Myocyte (in vitro differentiated cells): ENCODE results near the gene SLC28A1. TPM values are rescaled to one million over a fixed set of nuclear protein-coding genes. Genes with fewer than 3 reads are reported as not detected.
A peak's percentile ranks its signal among the peaks of the same experiment; 100 is the strongest.

Experiments used
- DNase-seq: peaks from one replicate; pipeline ENCODE4 v3.0.0-alpha.2; 2012; ENCODE audit warnings: low read depth
- total RNA-seq: library from RNA; depleted of rRNA; stranded (reverse); fragments of >200 nt; gene quantifications from 2 replicates; pipeline ENCODE4 v1.2.3, GENCODE V29; 2014

Gene SLC28A1
- total RNA-seq, 1 donor from 2014 or later: not detected

DNA sequence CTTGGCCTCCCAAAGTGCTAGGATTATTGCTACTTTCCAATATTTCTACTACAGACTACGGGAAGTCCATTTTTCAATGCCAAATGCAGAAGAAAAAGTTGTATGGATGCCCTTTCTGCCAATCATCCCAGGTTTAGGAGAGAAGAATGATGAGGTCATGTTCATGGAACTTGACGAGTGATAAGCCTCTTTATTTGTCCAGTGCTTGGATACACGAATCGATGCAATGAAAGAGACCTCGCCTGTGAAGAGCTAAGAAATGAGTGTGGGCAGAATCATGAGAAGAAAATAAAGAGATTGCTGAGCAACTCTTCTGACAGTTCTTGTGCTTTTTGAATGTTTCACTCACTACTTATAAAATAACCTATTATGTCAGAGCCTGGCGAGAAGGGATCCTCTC is 996 bp upstream of the SLC28A1 start:
- DNase-seq: no peak

DNA sequence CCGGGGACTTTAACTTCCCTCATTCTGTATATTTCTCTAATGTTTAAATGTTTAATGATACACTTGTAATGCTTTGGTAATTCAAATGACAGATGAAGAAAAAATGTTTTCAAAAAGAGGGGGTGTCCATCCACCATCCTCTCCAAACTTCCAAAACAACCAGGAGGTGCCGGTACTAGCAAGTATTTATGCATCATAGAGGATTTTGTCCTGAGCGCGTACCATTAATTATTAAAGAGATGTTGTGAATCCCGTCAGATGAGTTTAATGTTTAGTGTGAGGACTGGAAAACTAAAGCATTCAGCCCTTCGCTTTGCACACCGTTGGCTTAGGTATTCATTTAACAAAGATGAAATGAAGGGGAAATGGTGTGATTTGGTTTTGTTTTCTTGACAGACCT is 1.3 kb downstream of the SLC28A1 start:
- DNase-seq: no peak

DNA sequence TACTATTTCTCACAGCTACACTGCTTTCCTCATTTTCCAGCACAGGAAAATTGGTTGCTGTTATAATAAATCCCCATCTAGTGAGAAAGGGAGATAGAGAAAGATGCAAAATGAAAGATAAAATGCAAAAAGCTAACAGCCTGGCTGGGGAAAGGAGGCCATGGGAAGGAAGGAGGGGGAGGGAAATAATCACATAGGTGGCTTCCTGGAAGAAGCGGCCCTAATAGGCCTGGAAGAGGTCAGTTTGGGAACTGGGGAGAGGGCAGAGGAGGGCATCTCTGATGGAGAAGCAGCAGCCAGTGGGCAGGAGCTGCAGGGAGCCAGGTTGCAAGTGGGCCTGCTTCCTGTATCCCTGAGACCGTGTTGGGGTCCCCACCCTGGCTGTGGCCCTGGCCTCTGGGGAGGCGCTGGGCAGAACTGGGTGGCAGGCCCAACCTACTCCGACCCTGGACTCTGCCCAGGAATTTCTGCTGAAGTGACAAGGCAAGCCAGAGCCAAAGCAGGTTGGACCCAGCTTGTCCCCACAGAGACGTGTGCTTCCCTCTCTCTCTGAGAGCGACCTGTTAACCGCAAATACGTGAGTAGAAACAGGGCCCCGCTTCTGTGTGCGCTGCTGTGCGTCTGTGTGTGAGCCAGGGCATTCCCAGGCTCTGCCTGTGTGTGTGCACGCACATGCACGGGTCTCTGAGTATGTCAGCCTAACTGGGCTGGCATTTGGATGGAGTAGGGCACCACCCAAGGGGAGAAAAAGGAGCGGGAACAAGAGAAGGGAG is 1.9 kb downstream of the SLC28A1 start:
- DNase-seq: no peak

DNA sequence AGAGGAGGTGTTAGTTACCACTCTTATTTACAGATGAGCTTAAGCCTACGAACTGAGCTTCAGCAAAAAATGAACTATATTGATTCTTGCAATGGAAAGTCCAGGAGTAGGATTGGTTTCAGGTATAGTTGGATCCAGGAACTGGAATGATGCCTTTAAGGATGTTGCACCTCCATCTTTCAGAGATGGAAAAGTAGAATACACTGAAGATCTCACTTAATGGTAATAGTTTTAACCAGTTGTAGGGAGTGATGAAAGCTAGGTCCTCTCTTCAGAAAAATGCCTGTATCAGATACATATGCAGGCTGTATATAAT is 2.5 kb downstream of the SLC28A1 start:
- no peak for DNase-seq

DNA sequence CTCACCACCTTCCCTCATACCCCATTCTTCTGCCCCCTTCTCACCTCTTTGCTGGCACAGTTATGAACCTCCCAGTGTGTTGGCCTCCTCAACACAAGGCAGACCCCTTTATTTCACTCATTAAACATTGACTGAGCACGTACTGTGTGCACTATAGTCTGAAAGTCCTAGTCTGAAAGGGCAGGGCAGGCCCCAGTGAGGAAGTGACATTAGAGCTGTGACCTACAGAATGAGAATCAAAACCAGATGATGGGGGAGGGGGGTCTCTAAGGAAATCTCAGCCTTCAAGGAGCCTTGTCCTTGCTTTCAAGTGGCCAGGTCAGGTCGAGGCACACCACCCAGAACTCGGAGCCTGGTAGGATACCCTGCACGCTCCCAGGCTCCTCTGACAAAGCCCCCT is 3.5 kb downstream of the SLC28A1 start:
- DNase-seq: no peak

DNA sequence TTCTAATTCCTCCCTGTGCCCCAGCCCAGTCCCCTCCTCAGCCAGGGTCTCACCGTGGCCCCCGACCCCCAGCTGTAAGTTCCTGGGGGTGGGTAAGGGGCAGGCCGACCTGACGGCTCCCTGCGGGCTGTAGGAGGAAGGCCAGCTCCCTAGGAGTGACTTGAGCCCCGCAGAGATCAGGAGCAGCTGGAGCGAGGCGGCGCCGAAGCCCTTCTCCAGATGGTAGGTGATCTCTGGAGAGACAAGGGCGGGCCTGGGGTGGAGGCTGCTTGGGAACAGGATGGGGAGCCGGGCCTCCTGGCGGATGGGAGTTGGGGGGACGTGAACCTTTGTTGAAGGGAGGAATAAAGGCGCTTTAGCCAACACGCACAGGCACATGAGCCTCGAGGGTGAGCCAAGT is 4.2 kb downstream of the SLC28A1 start:
- no peak for DNase-seq

DNA sequence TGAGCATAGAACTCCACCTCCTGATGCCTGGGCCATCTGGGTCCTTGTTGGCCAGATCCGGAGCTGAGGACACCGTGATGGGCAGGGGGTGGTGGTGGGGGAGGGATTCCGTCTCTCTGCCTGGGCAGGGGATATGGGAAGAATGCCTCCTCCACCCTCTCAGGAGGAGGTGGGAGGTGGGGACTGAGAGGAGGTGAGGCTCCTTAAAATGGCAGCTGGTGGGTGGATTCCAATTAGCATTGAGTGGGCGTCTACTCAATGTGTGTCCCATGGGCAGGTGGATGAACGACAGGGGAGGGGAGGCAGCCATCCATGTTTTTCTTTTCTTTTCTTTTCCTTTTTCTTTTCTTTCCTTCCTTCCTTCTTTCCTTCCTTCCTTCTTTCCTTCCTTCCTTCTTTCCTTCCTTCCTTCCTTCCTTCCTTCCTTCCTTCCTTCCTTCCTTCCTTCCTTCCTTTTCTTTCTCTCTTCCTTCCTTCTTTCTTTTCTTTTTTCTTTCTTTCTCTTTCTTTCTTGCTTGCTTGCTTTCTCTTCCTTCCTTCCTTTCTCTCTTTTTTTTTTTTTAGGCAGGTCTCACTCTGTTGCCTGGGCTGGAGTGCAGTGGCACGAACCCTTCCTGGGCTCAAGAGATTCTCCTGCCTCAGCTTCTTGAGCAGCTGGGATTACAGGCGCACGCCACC is 5.0 kb downstream of the SLC28A1 start:
- no peak for DNase-seq

DNA sequence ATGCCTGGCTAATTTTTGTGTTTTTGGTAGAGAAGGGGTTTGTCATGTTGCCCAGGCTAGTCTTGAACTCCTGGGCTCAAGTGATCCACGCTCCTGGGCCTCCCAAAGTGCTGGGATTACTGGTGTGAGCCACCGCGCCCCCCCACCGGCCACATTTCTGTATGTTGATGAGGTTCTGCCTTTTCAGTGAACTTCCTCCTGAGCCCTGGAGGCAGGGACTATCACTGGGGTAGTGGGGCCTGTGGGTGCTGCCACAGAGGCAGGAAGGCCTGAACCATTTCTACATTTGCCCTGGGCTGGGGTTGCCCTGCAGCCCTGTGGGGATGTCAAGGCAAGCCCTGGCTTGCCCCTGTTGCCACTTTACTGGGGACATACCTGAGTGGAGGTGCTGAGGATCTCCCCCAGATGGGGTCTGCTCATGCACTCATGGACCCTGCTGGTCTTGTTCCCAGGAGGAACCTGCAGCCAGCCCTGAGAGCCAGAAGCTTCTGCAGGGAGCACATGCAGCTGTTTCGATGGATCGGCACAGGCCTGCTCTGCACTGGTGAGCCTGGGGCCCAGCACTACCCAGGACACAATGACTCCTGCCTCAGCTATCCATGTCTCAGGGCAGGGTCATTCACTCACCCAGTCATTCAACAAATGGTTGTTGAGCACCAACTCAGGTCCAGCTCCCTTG is 5.7 kb downstream of the SLC28A1 start:
- DNase-seq: no peak

DNA sequence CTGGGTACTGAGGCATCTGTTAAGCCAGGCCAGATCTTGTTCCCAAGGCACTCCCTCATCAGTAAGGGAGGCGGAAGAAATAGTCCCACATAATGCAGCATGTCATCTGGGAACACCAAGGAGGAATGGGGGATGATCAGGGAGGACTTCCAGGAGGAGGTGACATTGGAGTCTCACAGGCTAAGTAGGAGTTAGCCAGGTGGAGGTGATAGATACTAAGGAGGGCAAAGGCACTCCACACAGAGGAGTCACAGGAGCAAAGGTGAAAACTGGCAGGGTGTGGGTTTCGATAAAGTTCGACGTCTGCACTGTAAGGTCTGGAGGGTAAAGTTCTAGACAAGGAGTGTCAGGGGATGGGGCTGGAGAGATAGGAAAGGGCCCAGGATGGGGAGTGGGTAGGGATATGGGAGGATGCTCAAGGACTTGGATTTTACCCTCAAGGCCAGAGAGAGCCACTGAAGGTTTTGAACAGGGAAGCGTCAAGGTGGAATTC is 6.3 kb downstream of the SLC28A1 start:
- DNase-seq: no peak

DNA sequence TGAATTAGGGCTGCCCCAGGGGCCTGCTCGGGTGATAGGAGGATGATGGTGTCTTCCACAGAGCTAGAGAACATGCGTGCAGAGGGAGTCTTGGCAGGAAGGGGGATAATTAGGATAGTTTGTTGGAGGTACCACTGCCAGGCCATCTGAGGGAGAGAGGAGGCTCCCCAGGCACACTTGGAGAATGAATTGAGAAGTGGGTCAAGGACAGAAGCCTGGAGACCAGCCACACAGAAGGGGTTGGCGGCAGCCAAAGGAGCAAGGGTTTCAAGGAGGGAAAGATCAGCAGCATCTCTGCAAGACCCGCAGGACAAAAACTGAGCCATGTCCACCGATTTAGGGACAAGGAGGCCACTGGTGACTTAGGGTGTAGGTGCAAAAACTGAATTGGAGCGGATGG is 6.9 kb downstream of the SLC28A1 start:
- DNase-seq: no peak

DNA sequence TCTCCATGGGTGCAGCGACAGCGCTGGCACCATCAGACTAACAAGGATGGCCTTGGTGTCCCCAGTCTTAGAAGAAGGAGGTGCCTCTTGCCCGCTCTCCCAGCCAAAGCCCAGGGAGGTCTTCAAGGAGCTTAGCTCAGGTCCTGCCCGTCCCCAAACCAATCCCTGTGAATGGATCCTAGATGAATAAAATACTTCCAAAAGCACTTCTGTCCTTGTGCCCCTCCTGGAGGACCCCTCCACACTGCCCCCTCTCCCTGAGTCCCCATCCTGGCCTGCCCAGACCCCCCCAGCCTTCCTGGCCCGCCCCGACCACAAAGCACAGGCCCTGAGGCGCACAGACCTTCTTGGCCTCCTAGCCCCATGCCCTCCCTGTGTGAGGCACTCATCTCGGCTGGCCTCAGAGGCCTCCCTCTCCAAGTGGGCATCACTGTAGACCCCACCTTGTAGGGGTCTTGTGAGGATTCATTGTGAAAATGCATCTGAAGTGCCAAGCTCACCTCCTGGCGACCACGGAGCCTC is 8.4 kb downstream of the SLC28A1 start:
- DNase-seq: no peak

DNA sequence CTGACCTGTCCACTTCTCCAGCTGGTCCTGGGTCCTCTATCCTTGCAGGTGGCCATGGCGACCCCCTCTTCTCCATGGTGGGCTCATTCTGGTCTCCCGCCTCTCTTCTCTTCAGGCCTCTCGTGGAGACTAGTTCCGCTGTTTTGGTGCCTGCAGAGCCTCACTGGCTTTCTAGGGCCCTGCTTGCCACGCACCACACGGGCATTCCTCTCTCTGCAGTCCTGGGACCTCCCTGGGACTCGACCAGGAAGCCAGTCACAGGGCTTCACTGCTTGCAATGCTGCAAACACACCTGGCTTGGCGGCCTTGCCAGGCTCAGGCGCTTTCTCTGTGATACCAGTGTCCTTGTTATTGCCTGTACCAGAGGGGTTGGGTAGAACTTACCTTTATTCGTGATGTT is 9.1 kb downstream of the SLC28A1 start:
- no peak for DNase-seq

DNA sequence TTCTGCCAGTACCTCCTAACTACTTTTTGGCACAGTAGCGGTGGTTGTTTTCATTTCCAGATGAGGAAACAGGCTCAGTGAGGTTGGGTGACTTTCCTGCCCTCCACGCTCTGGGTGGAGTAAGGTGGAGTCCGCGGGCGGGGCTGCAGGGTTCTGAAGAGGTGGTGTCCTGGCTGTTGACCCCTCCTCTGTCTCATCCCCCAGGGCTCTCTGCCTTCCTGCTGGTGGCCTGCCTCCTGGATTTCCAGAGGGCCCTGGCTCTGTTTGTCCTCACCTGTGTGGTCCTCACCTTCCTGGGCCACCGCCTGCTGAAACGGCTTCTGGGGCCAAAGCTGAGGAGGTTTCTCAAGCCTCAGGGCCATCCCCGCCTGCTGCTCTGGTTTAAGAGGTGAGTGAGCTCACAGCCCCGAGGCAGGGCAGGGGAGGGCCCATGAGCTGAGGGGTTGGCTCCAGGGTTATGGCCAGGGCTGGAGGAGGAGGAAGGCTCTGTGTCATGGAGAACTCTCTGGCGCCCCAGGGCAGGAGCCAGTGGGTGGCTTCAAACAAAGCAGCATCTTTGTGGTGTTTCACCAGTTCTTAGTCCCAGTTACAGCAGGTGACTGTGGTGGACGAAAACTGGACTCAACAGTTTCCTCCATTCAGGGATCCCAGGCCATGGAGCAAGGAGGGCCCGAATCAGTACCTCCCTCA is 10.4 kb downstream of the SLC28A1 start:
- no peak for DNase-seq

DNA sequence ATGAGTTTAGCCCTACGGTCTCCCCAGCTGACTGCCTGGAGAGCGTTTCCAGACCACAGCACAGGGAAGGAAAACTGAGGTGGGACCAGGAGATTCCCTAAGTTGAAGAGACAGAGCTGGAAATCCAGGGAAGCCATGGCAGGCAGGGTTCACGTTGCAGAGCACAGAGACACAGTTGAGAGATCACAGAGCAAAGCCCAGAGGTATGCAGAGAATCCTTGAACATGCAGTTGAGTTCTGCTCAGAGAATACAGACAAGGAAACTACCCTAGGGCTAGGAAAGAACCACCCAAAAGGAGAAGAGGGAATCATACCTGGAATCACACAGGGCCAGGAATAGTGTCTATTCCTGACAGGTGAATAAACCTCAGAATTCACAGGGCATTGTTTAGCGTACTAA is 14.3 kb downstream of the SLC28A1 start:
- no peak for DNase-seq

DNA sequence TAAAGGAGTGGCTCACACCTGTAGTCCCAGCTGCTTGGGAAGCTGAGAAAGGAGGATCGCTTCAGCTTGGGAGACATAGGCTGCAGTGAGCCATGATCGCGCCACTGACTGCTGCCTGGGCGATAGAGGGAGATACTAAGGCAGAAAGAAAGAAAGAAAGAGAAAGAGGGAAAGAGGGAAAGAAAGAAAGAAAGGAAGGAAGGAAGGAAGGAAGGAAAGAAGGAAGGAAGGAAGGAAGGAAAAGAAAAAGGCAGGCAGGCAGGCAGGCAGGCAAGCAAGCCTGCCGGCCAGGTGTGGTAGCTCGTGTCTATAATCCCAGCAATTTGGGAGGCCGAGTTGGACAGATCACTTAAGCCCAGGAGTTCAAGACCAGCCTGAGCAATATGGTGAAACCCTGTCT is 15.3 kb downstream of the SLC28A1 start:
- DNase-seq: no peak

DNA sequence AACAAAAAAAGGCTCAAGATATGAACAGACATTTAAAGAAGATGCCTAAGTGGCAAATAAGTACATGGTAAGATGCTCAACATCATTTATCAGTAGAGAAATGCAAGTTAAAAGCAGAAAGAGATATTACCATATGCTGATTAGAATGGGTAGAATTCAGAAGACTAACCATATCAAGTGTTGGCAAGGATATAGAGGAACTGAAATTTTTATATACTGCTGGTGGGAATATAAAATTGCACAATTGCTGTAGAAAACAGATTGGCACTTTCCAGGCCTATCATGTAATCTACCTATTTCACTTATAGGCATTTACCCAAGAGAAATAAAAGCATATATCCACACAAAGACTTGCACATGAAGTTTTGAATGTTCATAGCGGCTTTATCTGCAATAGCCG is 17.1 kb downstream of the SLC28A1 start:
- DNase-seq: no peak

DNA sequence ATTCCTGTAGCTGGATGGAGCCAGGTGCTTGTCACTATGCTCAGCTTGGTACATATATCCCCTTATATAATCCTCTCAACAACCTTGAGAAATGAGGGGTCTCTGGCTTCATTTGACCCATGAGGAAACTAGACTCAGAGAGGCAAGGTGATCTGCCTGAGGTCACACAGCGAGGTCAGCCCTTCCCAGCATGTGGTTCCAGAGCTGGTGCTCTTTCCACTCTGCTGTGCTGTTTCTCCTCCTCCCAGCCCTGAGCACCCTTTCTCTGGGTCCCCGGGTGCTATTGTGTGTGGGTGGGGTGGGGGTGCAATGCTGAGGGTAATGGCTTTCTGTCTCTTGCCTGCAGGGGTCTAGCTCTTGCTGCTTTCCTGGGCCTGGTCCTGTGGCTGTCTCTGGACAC is 19.3 kb downstream of the SLC28A1 start:
- no peak for DNase-seq

DNA sequence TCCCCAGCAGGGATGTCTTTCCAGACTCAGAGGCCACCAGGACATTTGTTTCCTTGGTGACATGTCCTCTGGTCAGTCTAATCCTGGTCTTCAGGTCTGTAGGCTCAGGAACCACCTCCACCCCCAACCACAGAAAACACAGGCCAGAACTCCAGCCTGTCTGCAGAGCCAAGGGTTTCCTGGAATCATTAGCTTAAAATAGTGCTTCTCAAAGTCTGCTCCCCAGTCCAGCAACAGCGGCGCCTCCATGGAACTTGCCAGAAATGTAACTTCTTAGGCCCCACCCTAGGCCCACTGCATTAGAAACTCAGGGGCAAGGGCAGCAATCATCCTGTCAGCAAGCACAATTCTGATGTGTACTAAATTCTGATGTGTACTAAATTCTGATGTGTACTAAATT is 20.0 kb downstream of the SLC28A1 start:
- DNase-seq: peak; percentile 34

DNA sequence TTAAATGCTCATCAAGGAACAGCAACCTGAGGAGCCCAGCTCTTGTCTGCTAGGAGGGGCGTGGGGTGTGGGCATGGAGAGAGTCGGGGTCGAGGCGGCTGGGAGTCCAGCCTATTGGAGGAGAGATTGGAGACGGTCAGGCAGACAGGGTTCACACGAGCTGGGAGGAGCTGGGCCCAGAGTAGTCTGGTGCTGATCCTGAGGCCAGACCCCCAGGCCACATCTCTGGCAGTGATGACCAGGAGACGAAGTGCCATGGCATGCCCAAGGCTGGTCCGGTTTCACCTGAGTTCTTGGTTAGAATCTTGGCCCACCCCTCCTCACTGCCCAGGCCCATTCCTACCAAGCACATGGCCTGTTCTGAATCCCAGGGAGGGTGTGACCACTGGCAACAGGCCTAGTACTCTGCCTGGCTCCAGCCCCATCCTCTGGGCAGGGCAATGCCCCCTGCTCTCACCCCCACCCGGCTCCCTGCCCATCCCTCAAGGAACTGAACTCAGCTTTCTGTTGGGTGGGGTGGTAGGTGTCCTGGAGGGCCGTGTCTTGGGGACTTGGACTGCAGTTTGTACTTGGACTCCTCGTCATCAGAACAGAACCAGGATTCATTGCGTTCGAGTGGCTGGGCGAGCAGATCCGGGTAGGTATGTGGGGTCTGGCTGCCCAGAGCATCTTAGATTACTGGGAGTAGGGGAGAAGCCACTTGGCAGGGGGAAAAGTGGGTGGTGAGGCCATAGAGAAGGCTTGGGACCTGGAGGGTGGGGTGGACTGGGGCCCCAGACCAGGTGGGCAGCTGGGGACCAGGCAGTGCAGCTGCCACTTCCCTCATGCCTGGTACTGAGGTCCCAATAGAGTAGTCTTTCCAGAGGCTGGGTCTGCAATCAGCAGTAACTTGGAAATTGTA is 20.8 kb downstream of the SLC28A1 start:
- no peak for DNase-seq

DNA sequence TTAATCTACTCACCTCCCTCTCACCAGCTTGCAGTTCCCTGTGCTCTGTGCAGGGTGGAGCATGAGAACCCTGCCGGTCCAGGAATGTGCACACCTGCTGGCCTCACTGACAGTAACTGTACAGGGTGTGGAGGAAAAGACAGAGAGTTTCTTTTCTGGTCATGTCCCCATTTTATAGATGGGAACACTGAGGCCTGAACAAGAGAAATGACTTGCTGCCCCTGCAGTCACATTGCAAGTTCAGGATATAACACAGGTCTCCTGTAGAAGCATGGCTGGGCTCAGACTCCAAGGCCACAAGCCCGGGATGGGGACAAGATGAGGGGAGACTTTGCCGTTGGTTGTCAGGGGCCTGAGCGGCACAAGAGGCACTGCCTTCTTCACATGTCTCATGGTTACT is 23.3 kb downstream of the SLC28A1 start:
- no peak for DNase-seq

DNA sequence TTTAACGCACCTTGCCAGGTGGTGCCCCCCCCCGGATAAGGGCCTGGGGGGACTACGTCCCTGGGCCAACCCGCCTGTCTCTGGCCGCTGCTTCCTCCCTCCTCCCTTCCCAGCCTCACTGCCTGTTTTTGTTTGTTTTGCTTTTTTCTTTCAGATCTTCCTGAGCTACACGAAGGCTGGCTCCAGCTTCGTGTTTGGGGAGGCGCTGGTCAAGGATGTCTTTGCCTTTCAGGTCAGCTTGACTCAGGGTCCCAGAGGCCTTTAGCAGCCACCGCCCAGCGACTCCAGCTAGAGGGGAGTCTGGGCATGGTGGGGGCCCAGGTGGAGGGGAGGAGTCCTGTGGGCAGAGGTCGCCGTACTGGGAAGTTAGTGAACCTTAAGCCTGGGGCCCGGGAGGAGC is 24.1 kb downstream of the SLC28A1 start:
- DNase-seq: no peak
